Hippocampal formation (tissue), 2 donors: ENCODE measurements around the gene CDKL4.
"Not testable (repeated sequence)": the region's sequence is repeated elsewhere in the genome, so short reads cannot be mapped to it uniquely, and the experiment has no call there.

ENCODE experiments used
- DNase-seq, 2 donors: peaks; one replicate each; lab custom pipeline; 2025; lab: John Stamatoyannopoulos, UW

Gene CDKL4

DNA sequence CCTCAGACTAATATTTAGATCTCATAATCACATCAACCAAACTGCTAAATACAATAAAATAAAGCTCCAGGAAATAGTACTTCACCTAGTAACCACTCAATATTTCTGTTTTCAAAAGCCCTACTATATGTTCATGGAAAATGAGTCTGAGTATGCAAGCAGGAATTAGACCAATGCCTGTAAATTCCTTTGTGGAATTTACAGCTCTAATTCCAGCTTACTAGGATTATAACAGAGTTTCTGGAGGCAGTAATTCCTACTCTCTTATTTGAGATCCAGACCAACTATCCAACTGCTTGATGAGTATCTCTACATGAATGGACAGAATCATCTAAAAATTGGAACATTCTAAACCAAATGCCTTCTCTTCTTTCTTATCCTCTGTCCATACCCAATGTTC lies 11.6 kb downstream of the CDKL4 start:
- DNase-seq = no peak

DNA sequence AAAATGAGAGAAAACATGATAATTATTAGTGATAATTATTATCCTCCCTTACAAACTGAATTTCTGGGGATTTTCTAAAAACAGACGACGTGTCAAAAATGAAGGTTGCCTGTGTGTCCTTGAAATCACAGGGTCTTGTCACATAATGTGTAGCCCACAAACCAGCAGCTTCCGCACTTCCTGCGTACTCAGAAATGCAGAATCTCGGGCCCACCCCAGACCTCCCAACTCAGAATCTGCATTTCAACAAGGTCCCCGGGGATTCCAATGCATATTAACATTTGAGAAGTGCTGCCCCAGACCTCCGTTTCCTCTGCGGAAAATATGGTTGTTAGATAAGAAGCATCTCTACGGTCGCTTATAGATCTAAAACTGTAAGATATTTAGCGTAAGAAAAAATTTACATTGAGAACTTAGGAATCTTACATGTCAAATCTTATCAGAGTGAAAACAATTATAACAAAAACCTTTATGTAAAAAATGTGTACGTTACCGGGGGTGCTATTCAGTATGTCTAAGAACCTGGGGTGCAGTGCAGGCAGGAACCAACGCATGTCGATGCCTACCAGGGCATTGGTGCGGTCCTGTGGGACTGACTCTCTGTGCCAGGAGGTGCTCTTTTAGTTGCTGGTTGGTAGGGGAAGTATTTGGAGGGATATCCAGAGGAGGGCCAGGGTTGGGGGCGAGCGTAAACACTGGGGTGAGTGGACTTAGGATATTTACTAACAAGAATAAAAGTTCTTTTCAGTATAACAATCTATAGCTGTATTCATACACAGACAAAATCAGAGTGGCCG lies 15.2 kb downstream of the CDKL4 start:
- no peak for DNase-seq

DNA sequence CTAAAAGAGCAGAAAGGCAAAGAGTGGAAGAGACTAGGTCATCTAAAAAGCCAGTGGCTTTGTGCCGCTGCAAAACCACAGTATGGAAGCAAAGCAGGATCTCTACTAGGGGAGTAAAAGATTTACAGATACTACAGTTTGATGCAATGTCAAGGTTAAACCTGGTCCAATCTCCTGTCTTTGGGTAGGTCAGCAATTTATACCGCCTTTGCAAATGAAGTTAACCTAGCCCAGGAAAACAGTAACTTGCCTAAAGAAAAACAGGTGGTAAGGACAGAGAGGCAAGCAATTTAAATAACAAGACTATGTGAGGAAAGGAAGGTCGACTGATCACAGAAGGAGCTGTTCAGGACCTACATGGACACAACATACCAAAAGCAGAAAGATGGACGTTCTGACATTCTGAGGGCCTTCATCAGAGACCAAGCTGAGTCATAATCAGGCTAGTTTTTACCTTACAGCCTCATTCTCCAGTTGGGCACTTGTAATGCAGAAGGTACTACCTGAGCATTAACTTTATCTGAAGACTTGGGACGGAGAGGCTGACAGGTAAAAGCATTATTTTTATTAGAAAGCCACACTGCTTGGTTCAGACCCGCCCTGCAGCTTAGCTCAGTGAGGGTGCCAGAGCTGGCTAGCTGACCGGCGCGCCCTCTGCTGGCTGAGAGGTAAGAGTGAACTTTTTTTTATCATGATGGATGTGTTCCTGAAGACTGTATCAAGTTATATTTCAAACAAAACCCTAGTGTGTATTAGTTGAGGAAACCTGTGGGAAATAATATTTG lies 15.9 kb downstream of the CDKL4 start:
- DNase-seq = peak; percentile 67 to 76

DNA sequence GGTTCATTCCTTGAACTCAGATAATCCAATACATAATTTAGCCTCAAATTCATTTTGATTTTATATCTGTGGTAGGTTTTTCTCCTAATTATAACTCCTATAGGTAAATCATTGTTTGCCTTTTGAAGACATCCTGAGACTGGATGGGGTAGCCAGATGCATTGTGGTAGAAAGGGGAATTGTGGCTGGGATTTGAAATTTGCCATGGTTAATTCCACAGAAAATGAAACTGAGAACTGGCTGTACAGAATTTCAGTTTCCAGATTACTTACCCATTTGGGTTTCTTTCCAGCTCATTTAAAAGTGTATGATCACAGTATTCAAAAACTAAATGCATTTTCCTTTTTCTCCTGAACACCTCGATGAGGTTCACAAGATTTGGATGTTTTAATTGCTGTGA lies 18.2 kb downstream of the CDKL4 start:
- DNase-seq = no peak

DNA sequence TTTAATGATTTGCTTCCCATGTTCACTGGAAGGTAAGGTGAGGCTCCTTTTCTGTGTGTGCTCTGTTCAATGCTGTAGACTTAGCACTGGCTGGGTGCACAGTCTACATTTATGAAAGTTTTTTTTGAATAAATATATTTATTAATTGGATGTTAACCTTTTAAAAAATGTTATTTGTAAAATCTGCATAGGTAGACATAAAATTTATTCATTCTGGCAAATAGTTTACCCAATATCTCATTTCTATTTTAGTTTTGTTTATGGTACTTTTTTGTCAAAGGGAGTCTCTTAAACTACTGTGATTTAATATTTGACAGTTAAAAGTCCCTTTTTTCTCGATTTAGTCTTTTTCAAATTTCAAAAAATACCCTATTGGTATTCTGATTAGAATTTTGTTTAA lies 19.9 kb downstream of the CDKL4 start:
- no peak for DNase-seq

DNA sequence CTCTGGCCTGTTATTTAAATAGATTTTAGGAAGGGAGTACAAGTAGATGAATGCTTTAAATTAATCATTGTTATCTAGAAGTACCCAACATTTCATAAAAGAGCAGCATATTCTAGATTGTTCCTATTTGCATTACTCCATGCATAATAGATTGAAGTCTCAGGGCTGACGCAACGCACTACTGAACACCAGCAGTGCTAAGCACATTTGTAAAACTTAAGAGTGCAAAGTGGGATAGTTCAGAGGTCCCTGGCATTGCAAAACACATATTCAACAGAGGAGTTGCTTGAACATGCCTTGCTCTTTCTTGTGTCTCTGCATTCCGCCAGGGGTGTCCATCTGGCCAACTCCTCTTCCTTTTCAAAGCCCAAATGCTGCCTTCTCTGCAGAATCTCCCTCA lies 22.3 kb downstream of the CDKL4 start:
- DNase-seq = no peak

DNA sequence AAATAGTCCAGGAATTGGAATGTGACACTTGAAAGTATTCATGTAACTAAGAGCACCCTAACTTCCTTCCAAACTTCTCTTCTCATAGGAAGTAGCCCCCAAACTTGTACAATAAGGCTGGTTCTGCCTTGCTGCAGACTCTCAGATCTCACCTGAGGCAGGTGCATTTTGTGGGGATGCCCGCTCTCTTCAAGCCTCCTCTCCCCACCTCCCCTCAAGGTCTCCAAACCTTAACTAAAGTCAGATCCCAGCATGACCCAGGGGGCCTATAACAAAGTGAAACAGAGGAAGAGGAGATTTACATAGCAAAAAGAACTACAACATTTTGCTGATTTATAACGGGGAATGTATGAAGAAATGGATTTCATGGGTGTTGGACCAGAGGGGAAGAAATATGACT lies 23.6 kb downstream of the CDKL4 start:
- DNase-seq = no peak

DNA sequence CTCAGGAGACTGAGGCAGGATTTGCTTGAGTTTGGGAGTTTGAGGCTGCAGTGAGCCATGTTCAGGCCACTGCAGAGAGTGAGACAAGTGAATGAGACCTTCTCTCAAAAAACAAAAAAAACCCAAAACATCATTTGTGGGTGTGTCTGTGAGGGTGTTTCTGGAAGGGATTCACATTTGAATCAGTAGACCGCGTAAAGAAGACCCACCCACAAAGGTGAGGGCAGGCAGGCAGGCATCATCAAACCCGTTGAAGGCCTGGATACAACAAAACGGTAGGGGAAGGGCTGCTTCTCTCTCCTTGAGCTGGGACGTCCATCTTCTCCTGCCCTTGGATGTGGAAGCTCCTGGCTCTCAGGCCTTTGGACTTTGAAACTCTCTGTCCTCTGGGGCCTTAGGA lies 25.4 kb downstream of the CDKL4 start:
- no peak for DNase-seq

DNA sequence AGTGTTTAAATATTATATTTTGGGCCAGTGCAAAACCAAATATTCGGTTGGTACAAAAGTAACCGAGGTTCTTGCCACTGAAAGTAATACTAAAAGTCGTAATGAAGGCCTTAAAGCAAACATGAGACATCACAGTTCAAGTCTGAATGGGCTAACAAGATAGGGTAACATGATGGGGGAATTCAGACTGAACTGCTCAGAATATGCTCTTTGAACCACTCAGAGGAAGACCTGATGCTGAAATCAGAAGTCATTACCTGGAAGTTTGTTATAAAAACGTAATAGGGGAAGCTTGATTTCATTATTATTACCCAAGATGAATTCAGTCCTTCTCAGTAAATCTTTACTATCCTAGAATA lies 26.6 kb downstream of the CDKL4 start:
- no peak for DNase-seq

DNA sequence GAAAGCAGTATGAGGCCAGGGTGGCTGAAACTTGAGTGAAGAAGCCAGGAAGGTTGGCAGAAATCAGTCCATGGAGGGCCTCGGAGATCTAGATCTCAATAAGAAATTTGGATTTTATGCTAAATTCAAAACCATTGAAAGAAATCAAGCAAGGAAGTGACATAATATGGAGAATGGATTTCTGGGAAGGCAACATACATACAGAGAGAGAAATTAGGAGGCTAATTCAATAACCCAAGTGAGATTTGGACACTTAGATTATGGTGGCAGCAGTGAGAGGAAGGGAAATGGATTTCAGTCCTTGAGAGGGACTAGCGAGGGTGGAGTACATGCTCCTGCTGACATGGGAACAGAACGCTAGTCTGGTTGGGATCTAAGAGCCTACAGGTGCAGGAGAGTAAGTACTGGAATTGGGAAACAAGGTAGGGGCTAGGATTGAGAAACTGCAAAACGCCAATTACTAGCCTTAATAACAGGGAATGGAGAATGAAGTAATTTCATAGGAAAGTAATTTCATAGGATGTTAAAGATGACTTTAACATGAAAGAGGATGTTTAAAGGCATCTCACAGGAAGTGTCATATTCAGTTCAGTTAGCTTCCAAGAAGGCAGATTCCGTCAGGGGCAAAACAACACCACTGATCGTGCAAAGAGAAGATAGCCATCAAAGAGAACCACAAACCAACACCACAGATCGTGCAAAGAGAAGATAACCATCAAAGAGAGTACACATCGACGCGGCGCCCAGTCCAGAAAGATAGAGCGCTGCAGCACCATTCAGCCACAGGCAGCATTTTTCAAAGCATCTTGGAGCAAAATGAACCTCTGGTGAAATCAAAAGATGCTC lies 27.2 kb downstream of the CDKL4 start:
- DNase-seq = no peak

DNA sequence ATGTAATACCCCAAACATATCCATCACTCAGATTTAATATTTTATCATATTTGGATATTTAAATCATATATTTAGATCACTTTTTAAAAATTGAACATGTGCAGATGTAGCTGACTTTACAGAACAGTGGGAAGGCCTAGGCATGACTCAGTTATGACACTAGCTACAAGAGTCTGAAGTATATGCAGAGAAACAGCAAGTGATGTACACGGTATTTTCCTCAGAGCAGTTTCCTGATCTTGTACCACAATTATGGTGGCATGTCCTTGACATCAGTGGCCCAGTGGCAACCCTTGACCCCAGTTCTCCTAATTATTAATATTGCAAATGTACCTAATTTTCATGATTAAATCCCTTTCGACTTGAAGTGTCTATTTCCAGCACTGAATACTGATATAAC lies 28.2 kb downstream of the CDKL4 start:
- DNase-seq = no peak

DNA sequence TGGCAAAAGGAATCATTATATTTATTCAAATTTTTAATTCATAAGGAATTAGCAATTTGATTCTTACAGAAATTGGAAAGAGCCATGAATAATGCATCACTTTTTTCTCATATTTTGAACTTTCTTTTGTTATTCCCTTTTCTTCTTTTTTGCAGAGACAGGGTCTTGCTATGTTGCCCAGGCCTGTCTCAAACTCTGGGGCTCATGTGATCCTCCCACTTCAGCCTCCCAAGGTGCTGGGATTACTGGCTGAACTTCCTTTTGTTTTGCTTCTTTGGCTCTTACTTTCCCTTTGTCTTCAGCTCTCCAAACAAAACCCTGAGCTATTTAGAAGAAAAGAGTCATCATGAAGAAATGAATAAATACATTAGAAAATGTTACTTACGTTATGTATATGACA lies 30.8 kb downstream of the CDKL4 start:
- no peak for DNase-seq

DNA sequence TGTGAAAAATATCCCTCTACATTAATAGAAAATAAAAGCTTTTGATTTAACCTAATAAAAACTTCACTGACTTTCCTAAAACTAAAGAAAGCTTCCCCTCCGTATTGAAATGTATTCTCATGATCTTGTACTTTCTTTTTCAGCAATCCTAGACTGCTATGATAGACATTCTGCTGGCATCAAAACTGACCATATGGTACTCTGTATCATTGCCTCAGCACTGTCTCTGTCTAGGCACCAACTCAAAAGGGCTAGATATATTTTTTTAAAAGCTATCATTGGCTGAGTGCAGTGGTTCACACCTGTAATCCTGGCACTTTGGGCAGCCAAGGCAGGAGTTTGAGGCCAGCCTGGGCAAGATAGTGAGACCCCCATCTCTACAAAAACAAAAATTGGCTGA lies 32.9 kb downstream of the CDKL4 start:
- no peak for DNase-seq

DNA sequence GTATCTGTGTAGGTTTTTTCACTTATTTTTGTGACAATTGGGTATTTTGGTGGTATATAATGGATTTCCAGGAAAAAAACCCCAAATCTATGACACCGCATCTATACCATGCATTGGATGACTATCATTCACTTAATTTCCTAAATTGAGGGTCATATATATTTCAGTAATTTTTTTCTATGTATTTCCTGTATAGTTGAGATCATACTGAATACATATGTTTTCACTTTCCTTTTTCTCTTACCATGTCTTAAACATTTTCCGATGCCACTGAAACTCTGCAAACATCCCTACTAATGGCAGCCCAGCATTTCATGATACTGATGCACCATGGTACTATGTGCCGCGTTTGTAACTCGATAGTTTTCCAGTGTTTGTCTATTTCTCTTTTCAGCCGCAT lies 40.4 kb downstream of the CDKL4 start:
- no peak for DNase-seq

DNA sequence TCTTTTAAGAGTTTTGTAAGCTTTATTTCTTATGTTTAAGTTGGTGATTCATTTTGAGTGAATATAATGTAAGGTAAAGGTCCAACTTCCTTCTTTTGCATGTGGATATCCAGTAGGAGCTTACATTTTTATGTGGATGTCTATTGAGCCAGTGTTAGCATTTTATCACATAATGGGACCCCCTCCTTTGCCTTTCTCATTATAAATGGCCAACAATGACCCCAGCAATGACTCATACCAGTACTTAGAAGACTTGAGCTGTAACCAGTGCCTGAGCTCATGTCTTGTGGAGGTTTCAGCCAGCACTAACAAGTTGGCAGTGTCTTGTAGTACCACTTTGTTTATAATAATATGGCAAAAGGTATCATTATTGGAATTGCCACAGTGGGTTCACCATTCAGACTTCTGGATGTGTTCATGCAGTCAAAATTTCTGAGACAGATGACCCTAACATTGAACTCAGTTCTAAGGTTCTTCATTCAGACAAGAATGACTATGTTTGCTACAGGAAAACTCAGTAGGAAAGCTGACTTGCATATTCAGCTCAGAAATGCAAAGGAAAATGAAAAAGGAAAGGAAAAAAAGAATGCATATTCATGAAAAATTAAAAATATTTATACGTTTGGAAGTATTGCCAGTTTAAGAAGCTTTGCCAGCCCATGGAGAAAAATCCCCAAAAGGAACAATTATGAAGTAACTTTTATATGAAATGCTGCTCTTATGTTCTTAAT lies 41.0 kb downstream of the CDKL4 start:
- DNase-seq = no peak

DNA sequence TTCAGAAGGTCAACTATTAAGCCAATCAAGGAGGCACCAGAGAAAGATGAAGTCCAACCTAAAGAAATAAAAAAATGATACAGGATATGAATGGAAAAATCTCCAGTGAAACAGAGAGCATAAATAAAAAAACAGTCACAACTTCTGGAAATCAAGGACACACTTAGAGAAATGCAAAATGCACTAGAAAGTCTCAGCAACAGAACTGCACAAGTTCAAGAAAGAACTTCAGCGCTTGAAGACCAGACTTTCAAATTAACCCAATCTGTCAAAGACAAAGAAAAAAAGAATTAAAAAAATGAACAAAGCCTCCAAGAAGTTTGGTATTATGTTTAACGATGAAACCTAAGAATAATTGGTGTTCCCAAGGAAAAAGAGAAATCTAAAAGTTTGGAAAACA lies 46.8 kb downstream of the CDKL4 start:
- DNase-seq = not testable (repeated sequence)

DNA sequence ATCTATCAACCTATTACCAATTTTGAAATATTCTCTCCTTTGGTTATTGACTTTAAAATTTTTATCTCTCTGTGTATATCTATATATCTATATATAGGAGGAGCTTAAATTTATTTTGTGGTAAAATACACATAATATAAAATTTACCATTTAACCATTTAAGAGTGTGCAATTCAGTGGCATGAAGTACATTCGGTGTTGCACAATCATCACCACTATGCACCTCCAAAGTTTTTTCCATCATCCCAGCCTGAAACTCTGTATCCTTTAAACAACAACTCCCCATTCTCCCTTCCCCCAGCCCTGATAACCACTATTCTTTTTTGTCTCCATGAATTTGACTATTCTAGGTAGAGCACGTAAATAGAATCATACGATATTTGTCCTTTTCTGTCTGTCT lies 49.1 kb downstream of the CDKL4 start:
- DNase-seq = no peak

DNA sequence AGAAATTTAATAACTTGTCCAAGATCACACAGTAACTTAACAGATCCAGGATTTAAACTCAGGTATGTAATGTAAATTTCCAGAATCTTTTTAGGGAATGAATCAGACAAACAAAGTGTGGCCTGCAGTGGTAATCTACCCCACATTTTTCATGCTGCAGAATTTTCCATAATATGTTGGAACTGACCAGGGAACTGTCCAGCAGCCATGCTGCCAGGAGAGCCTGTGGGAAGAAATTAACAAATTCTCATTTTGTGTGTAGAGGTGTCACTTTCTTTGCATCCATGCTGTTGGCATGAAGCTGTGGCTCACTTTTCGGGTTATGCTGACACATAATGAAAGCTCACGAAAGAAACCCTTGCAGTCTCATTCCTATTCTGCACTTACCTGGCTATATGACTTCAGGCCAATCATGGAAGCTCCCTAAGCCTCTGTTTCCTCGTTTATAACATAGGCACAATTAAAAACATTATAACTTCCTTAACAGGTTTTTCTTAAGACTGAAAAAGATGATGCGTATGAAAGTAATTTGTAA lies 54.7 kb downstream of the CDKL4 start:
- DNase-seq = no peak

DNA sequence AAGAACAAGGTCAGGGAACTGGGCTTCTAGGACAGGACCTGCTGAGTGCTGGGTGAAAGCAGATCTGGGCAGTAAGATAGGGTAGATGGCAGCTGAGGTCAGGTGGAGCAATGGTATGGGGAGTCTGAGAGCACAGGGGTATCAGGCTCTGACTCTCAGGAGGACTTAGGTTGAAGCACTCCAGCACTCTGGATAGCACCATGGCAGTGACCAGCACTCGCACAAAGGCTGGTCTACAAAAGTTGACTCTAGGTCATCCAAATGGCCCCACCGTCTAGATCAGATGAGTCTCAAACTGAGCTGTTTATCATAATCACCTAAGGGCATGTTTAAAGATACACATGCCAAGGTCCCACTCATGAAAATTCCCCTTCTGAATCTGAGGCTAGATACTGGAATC lies 60.1 kb downstream of the CDKL4 start:
- DNase-seq = no peak

DNA sequence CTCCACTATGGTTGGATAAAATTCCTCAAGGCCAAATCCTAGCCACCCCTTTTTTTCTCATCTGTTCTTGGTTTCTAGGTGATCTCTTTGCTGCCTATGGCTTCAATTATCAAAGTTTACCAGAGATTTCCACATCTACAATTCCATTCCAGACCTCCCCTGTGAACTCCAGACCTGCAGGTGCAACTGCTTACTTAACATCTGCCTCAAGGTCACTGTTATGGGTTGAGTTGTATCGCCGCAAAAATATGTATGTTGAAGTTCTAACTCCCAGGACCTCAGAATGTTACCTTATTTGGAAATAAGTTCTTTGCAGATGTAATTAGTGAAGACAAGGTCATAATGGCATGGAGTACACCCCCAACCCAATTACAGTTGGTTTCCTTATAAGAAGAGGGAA lies 62.5 kb downstream of the CDKL4 start:
- DNase-seq = no peak
